8988T (cell line): ENCODE data around the gene NOSTRIN.

Experiments
- DNase-seq: peaks from one replicate; pipeline ENCODE4 v3.0.0; 2011

The NOSTRIN gene

GRCh38 chr2:168889635-168890005 lies 87.2 kb downstream of the NOSTRIN start:
- DNase-seq = no peak

DNA sequence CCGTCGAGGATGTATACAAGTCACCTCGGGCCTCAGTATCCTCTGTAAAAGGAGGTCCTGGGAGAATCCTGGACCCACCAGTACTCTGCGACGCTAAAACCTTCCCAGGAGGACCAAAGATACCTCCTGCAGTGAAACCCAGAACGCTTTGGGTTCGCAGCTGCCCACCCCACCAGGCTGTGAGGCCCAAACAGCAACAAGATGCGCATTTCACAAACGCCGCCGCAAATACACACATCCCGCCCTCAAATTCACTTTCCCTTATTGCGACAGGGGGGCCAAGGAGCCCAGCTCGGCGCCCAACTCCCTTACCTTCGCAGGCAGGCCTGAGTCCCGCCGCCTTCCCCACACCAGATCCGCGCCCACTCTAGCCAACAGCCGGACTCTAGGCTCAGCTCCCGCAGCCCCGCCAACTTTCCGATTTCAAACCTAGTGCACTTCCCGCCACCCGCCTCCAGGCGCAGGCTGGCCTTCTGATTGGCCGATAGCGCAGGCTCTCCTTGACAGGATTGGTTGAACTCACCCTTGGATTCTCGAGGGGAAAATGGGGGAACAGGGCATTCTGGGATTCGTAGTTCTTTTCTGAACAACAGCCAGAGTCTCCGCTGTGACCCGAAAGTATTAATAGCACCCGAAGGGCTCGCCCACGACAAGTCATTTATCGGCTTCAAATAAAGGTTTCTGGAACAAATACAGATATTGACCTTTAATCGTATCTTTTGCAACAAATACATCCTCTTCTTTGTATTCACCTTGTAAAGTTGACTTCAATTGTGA lies 87.8 kb downstream of the NOSTRIN start, which contains the start of gene SPC25:
TSS of gene SPC25 (minus strand) at position 425 of the 777 bp plus-strand sequence. CDS start 911 bp downstream, outside the sequence.
- peak; percentile 53 for DNase-seq

DNA sequence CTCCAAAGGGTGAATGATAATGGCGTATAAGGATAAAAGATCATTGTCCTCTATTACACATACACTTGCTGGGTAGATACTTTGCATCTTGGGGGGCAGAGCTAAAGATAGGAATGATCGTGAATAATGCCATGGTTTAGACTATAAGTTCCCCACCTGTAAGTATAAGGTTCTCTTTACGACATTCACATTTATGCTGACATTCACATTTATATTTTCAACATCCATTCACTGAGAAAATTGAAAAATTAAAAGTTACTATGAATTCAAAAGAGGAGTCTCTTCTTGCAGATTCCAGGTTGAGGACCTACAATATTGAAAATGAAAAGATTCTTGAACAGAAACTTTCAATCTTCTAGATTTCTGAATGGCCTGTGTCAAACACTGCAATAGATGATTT lies 89.9 kb downstream of the NOSTRIN start:
- no peak for DNase-seq

GRCh38 chr2:168894101-168894500 lies 91.7 kb downstream of the NOSTRIN start:
- DNase-seq = no peak

DNA sequence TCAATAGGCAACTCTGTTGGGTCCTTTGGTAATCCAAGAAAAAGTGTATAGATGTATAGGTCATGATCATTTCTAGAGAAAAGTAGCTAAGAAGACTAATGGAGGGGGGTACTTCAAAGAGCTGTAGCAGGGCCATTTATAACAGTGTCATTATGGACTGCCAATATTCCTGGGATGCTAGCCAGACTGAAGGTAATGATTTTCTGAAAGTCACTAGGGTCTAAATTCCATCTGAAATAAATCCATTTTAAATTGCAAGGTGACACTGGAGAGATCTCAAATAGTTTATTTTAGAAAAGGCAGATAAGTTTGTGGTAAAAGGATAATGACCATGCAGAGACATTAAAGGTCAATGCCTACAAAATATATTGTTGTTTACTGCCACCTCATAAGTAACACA lies 92.3 kb downstream of the NOSTRIN start:
- DNase-seq = no peak

- no peak for DNase-seq
These were observed 93.3 kb downstream of the NOSTRIN start for GRCh38 chr2:168895771-168896170.

DNA sequence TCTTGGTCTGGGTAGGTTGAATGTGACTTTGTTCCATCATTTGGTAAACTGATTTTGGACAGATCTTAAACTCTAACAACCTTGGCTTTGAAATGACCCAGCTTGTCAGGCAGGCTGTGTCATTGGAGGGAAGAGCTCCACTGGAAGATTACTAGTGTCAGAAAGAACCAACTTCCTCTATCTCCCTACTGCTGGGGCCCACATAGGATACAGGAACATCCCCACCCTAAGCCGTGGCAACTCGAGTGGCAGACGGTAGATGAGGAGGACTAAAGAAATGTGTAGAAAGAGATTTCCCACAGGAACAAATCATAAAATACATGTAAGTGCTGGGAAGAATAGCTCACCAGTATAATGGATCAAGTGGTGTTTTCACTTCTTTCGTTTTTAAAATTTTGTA lies 94.3 kb downstream of the NOSTRIN start:
- no peak for DNase-seq

GRCh38 chr2:168897449-168897848 lies 95.0 kb downstream of the NOSTRIN start:
- no peak for DNase-seq

GRCh38 chr2:168901003-168901402 lies 98.6 kb downstream of the NOSTRIN start, which contains the start of gene G6PC2:
TSS of gene G6PC2 (plus strand) at chr2:168901291. CDS start at chr2:168901332, 41 bp downstream.
- no peak for DNase-seq

- DNase-seq = no peak
These were observed 101.5 kb downstream of the NOSTRIN start for GRCh38 chr2:168903888-168904287.

DNA sequence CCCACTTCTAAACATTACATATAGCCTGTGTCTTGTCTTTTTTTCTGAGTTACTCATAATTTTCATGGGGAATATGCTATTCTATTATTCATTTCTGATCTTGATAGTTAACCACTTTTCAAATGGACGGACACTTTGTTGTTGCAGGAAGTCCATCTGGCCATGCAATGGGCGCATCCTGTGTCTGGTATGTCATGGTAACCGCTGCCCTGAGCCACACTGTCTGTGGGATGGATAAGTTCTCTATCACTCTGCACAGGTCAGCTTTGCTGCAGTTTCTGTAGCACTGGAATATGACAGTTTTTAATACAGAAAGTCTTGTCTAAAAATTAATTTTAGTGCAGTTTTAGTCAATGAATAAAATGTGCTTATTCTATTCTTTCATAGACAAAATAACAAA lies 101.9 kb downstream of the NOSTRIN start:
- no peak for DNase-seq

- no peak for DNase-seq
These were observed 105.7 kb downstream of the NOSTRIN start for GRCh38 chr2:168907940-168908662.

GRCh38 chr2:168910330-168910729 lies 107.9 kb downstream of the NOSTRIN start:
- no peak for DNase-seq

DNA sequence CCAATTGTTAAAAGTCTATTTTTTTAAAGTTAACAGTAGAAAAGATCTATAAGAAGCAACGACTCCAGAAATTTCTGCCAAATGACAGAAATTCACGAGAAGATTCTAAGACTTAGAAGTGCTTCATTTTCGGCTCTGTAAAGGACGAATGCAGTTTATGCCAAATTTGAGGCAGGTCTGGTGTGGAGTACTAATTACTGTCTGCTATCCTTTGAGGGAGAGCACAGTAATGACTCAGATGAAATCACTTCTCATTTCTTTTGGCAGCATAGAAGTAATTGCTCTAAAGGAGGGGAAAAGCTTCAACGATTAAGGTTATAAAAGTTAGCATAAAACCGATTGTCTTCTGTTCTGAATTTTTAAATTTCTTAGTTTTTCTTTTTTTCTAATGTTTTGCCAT lies 110.0 kb downstream of the NOSTRIN start:
- no peak for DNase-seq

- no peak for DNase-seq
These were observed 110.5 kb downstream of the NOSTRIN start for GRCh38 chr2:168912901-168913369.

DNA sequence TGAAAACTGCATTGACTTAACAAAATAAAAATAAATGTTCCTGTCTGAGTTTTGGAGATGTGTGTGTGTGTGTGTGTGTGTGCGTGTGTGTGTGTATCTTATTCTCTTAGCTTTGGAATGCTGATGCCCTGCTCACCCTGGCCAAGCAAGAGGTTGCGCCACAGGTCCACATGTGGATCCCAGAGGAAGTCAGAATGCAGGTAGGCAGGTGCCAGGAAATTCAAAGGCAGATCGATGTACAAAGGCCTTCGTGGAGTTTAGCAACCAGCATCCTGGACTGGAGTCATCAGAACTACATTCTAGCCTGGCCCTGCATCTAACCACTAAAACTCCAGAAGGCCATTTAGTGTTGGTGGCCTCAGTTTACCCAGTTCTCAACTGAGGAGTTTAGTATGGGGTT lies 111.1 kb downstream of the NOSTRIN start:
- DNase-seq = no peak
